Left lung (tissue), 10 donors: ENCODE data around the gene ASIC2. TPM values are rescaled to one million over a fixed set of nuclear protein-coding genes. Genes with fewer than 3 reads are reported as not detected.

Experiments
- ATAC-seq: fragments of 200-7000 bp; cut with Tn5 transposase; one replicate; pipeline ENCODE4 v1.9.1; 2020; ENCODE audit warnings: moderate library complexity
- DNase-seq, 4 donors: peaks; one replicate each; pipeline ENCODE4 v3.0.0-alpha.2; 2013 to 2020
- H3K27ac ChIP-seq, 2 donors: fragments of 200-600 bp; sonication (generic) in 1 of 2; one replicate each; pipeline versions ENCODE4 v1.5.0 to v1.8.0; 2020 to 2021
- H3K27me3 ChIP-seq, 2 donors: fragments of 200-600 bp; sonication (generic) in 1 of 2; one replicate each; pipeline versions ENCODE4 v1.5.0 to v1.8.0; 2020 to 2021
- H3K36me3 ChIP-seq, 2 donors: fragments of 200-600 bp; sonication (generic) in 1 of 2; one replicate each; pipeline versions ENCODE4 v1.5.0 to v1.8.0; 2020 to 2021
- H3K4me1 ChIP-seq, 2 donors: fragments of 200-600 bp; one replicate each; pipeline ENCODE4 v1.8.0; 2021
- H3K4me3 ChIP-seq, 2 donors: fragments of 200-600 bp; sonication (generic) in 1 of 2; one replicate each; pipeline versions ENCODE4 v1.5.0 to v1.8.0; 2020 to 2021; ENCODE audit warnings: mild to moderate bottlenecking in 1 of 2
- H3K9me3 ChIP-seq, 2 donors: fragments of 200-600 bp; sonication (generic) in 1 of 2; one replicate each; pipeline versions ENCODE4 v1.5.0 to v1.8.0; 2020 to 2021
- intact Hi-C, 2 donors: fragments of 100-400 bp; cut with DNase I; formaldehyde crosslinking; loops; one replicate each; pipeline versions ENCODE4 v1.11.2 to v1.14.2; 2022
- polyA plus RNA-seq, 6 donors: library from polyadenylated mRNA; unstranded; fragments of 120-200 nt; gene quantifications; one replicate each; pipeline ENCODE4 v1.2.1, GENCODE V29; 2013; ENCODE audit not compliant: insufficient read length in 6 of 6
- total RNA-seq, 2 donors: library from RNA; stranded (reverse); fragmentation: NEBNext Ultra II Directional; extraction: Animal tissue kit (Norgen Biotek cat#: 25700); gene quantifications; one replicate each; pipeline ENCODE4 v1.2.1, GENCODE V29; 2021
- TF ChIP-seq, protein P1 (sequence below), 2 donors: fragments of 200-600 bp; sonication (generic) in 1 of 2; IDR thresholded peaks; one replicate each; pipeline versions ENCODE4 v1.5.0 to v1.8.0; 2021; ENCODE audit warnings: antibody characterized with exemption in 2 of 2
- donor health status: DM: no; HTN: yes; CAD: no.
- donor health status: DM: no; HTN: no; CAD: no.

ASIC2 gene
- total and polyA plus RNA-seq, 8 donors, result 0.08 to 0.59 (median 0.46) TPM

- Histone ChIP-seq H3K36me3 (no peaks in the 10 kb centered on the region), H3K9me3 (no peaks in the 10 kb centered on the region), H3K27ac (no peak overlapping the region), H3K4me3 (no peak overlapping the region), H3K4me1 (no peaks in the 10 kb centered on the region), H3K27me3 (no peaks in the 10 kb centered on the region)
- DNase-seq (no peak), ATAC-seq (no peak)
- TF ChIP-seq, protein P1, sequence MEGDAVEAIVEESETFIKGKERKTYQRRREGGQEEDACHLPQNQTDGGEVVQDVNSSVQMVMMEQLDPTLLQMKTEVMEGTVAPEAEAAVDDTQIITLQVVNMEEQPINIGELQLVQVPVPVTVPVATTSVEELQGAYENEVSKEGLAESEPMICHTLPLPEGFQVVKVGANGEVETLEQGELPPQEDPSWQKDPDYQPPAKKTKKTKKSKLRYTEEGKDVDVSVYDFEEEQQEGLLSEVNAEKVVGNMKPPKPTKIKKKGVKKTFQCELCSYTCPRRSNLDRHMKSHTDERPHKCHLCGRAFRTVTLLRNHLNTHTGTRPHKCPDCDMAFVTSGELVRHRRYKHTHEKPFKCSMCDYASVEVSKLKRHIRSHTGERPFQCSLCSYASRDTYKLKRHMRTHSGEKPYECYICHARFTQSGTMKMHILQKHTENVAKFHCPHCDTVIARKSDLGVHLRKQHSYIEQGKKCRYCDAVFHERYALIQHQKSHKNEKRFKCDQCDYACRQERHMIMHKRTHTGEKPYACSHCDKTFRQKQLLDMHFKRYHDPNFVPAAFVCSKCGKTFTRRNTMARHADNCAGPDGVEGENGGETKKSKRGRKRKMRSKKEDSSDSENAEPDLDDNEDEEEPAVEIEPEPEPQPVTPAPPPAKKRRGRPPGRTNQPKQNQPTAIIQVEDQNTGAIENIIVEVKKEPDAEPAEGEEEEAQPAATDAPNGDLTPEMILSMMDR (IDR thresholded peaks at IDR 0.05), result no peak
- intact Hi-C loops, result no loop called here
These were observed 283.5 kb downstream of the ASIC2 start for GRCh38 chr17:33009636-33010035.

- Histone ChIP-seq H3K4me3 (no peak overlapping the region), H3K9me3 (no peaks in the 10 kb centered on the region), H3K36me3 (no peaks in the 10 kb centered on the region), H3K27me3 (no peaks in the 10 kb centered on the region), H3K27ac (no peak overlapping the region), H3K4me1 (no peaks in the 10 kb centered on the region)
- intact Hi-C loops, result no loop called here
- ATAC-seq, result no peak
- no peak for DNase-seq
- TF ChIP-seq, protein P1 (IDR thresholded peaks at IDR 0.05), result no peak
These were observed 285.9 kb downstream of the ASIC2 start for GRCh38 chr17:33007186-33007585.

DNA sequence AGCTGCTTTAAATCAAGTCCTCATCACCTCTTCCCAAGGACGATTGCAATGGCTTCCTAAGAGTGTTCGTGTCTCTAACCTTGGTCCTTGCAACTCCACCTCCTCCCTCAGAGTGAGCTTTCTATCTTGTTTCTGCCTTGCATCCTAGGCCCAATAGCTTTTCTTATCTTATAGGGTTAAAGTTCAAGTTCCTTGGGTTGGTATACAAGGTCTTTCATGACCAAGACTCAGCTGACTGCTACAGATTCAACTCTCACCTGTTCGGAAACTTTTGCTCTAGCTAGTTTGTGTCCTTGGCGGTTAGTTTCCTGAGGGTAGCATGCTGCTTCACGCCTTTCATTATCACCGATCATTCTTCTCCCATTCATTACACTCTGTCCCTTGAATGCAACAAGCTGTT lies 290.8 kb downstream of the ASIC2 start:
- H3K27me3 ChIP-seq, result peaks cover 0 to 16% of the 10 kb centered on the region in 2 donors
- DNase-seq (no peak), ATAC-seq (no peak)
- intact Hi-C loops, result no loop called here
- no peak overlapping the region for H3K27ac ChIP-seq
- no peak overlapping the region for H3K4me3 ChIP-seq
- H3K9me3 ChIP-seq, result no peaks in the 10 kb centered on the region
- TF ChIP-seq, protein P1 (IDR thresholded peaks at IDR 0.05), result no peak
- H3K4me1 ChIP-seq, result peaks cover 0 to 7% of the 10 kb centered on the region in 2 donors
- no peaks in the 10 kb centered on the region for H3K36me3 ChIP-seq

- no peak for DNase-seq
- Histone ChIP-seq H3K4me3 (no peak overlapping the region), H3K27ac (no peak overlapping the region), H3K4me1 (peaks cover 0 to 7% of the 10 kb centered on the region in 2 donors), H3K36me3 (no peaks in the 10 kb centered on the region), H3K9me3 (no peaks in the 10 kb centered on the region), H3K27me3 (peaks cover 0 to 16% of the 10 kb centered on the region in 2 donors)
- intact Hi-C loops, result no loop called here
- ATAC-seq, result peak; percentile 26
- TF ChIP-seq, protein P1 (IDR thresholded peaks at IDR 0.05), result no peak
These were observed 294.2 kb downstream of the ASIC2 start for GRCh38 chr17:32998887-32999228.

DNA sequence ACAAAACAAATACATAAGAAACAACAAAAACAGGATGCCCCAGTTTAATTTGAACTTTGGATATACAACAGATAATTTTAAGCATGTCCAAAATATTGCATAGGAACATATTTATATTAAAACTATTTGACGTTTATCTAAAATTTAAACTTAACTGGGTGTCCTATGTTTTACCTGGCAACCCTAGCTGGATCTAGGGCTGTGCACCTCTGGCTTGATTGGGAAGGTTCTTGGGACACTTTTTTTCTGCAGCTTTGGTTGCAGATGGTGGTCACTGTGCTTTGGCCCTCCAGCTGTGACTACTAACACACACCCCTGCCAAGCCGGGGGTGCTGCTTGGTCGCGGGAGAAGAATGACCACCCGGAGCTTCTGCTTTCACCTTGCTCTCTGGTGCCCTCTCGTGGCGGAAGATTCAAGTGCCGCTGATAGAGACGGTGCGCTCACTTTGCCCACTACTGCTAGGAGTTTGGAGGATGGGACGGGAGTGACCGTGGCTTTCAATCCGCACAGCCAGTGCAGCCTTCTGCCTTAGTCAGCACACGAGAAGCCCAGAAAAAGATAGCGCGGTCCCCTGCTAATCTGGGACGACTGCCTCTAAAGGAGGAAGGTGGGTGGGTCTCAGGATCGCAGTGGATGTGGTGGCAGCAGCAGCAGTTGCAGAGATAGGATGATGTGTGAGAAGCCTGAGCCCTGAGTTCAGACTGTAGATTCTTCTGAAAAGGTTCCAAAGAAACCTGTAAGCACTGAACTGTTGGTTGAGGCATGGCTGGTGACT lies 294.8 kb downstream of the ASIC2 start:
- peak; percentile 92 for ATAC-seq
- H3K27ac ChIP-seq, result no peak overlapping the region
- intact Hi-C loops, result no loop called here
- no peak overlapping the region for H3K4me3 ChIP-seq
- H3K9me3 ChIP-seq, result no peaks in the 10 kb centered on the region
- peaks cover 0 to 7% of the 10 kb centered on the region in 2 donors for H3K4me1 ChIP-seq
- H3K36me3 ChIP-seq, result no peaks in the 10 kb centered on the region
- peaks cover 0 to 16% of the 10 kb centered on the region in 2 donors for H3K27me3 ChIP-seq
- peak; percentile 59 to 83 (median 78) for DNase-seq
- TF ChIP-seq, protein P1 (IDR thresholded peaks at IDR 0.05), result peak; percentile 83
